HG02970 (cell line): ENCODE measurements around the gene PTPRK.
"Not testable (repeated sequence)": the region's sequence is repeated elsewhere in the genome, so short reads cannot be mapped to it uniquely, and the experiment has no call there.

ENCODE experiments used
- ATAC-seq: cut with Tn5 transposase; IDR thresholded peaks from one replicate; pipeline ENCODE4 v1.9.1; 2021; ENCODE audit warnings: mild to moderate bottlenecking, moderate library complexity, moderate number of reproducible peaks; ENCODE audit not compliant: unreplicated experiment, low FRiP score

The PTPRK gene

DNA sequence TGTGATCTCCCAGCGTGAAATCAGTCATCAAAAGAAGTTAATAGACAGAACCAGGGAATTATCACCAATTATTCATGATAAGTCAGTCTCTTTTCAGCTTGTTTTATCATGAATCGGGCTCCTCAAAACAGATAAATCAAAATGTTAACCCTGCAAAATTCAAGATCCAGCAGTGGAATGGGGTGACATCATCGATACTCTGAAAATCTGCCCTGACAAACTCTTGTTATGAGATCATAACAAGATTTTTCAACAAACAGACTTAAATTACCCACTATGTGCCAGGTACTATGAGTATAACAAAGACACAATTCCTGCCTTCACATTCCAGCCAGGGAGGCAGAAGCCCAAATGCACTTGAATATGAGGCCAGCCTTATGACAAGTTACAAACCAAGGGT, 64.4 kb downstream of the PTPRK start:
- ATAC-seq, result no peak

DNA sequence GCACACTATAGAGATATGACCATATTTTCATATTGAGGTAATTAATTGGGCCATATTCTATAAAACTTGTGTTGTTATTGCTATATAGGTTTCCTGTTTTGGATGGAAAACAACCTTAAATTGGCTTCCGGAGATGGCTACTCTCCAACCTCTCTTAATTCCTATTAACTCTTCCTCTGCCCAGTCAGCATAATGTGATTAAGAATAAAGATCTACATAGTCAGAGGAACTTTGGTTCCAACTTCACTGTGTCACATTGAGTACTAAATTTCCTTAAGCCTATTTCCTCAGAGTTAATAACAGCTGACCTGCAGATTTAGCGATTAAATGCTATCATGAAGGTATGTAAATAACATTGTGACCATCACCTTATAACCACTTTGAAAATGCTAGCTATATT, 67.7 kb downstream of the PTPRK start:
- ATAC-seq, result no peak

GRCh38 chr6:128446497-128446896, 73.9 kb downstream of the PTPRK start:
- no peak for ATAC-seq

- no peak for ATAC-seq
Observed at GRCh38 chr6:128443553-128443952, 76.8 kb downstream of the PTPRK start.

GRCh38 chr6:128439627-128440026, 80.8 kb downstream of the PTPRK start:
- ATAC-seq, result no peak

- no peak for ATAC-seq
Observed at GRCh38 chr6:128438393-128438792, 82.0 kb downstream of the PTPRK start.

DNA sequence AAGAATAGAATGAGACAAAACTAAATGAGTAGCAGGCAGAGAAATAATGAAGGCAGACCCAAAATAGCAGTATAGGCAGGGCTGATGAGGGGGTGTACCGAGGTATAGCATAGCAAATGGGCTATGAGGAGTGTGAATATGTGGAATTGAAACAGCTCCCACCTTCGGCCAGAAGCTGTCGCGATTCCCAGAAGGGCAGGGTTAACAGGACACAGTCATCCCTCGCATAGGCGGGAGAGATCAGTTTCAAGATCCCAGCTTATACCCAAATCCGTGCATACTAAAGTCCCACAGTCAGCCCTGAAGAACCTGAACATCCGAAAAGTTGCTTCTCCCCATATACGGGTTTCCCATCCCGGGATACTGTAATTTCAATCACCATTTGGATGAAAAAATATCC, 82.7 kb downstream of the PTPRK start:
- ATAC-seq, result no peak

- ATAC-seq, result not testable (repeated sequence)
Observed at GRCh38 chr6:128434752-128435151, 85.6 kb downstream of the PTPRK start.

GRCh38 chr6:128432394-128432793, 88.0 kb downstream of the PTPRK start:
- no peak for ATAC-seq

GRCh38 chr6:128427139-128427538, 93.3 kb downstream of the PTPRK start:
- ATAC-seq, result no peak

- ATAC-seq, result no peak
Observed at GRCh38 chr6:128425856-128426255, 94.5 kb downstream of the PTPRK start.

DNA sequence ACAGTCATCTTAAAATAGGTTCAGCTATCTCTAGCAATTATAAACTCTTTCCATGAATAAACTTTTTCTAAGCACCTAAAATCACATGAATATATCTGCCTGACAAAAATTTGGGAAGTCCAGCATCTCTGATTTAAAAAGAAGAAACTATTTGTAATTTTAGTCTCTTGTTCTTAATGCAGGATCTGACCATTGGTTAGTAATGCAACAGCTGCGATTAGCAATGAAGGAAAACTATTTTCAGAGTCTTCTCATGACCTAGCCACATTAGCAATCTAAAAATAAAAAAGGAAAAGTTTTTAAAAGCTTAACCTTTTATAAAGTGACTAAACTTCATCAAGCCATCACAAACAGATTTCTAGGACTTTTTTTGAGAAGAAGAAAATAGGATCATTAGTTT, 97.5 kb downstream of the PTPRK start:
- ATAC-seq, result no peak

DNA sequence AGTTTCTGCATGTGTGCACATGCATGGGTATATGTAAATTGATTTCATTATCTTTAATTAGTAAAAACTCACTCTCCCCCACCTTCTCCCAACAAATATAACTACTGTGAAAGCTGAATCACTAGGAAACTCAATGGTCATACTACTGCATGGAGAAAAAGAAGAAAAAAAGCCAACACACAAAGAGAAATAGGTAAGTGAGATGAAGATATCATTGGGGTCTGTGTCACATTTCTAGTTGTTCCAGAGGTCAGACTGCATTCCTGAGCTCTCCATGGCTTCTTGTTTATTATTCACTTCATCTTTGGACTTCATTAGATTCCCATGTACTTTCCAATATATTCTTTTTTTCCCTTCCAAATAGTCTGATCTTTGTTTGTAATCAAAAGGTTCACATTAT, 98.2 kb downstream of the PTPRK start:
- ATAC-seq, result no peak

DNA sequence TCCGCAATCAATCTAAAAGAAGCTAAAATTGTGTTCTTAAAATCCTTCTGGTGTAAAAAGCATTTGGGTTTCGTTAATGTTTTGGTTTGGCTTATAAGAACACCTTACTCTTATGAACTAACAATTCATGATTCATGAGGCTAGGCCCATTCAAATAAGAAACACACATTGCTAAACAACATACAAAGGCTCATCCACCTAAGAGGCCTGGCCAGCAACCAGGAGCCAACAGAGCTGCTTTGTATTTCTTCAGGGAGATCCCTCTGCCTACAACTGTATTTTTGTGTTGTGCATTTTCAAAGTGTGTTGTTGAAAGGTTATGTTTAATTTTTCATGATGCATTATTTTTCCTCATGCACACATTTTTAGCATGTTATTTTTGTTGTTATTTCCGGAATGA, 98.6 kb downstream of the PTPRK start:
- ATAC-seq, result no peak

- no peak for ATAC-seq
Observed at GRCh38 chr6:128417698-128418097, 102.7 kb downstream of the PTPRK start.

DNA sequence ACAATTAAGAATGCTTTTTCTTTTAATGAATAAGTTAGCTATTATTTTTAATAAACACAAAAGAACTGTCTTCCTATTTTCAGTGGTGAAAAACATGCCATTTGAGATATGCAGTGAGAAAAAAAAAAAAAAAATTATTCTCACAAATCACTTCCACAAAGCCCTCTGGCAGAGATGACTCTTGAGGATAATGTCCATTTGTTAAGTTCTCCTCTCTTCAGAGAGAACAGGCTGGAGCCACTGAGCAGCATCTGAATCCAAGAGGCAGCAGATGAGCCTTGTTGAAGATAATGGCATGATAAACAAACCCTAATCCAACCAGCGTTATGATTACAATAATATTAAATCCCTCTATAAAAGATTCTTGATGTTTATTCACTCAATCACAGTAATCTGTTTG, 105.0 kb downstream of the PTPRK start:
- ATAC-seq, result no peak

- no peak for ATAC-seq
Observed at GRCh38 chr6:128414943-128415342, 105.5 kb downstream of the PTPRK start.

- ATAC-seq, result no peak
Observed at GRCh38 chr6:128413291-128413690, 107.1 kb downstream of the PTPRK start.

- ATAC-seq, result no peak
Observed at GRCh38 chr6:128412680-128413079, 107.7 kb downstream of the PTPRK start.

DNA sequence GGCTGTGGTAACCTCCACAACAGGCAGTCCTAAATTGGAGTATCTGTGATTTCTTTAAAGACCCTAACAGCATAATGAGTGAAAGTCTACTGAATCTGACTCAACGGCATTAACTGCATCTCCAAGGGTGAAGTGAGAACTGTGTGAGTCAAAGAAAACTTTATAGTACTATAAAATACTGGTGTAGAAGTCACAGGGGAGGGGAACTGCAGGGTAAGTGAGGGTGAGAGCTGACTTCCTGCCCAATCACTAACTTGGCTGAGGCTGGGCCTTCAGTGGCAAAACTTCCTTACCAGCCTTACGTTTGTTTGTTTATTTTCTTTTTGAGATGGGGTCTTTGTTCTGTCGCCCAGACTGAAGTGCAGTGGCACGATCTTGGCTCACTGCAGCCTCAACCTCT, 109.8 kb downstream of the PTPRK start:
- ATAC-seq, result no peak

DNA sequence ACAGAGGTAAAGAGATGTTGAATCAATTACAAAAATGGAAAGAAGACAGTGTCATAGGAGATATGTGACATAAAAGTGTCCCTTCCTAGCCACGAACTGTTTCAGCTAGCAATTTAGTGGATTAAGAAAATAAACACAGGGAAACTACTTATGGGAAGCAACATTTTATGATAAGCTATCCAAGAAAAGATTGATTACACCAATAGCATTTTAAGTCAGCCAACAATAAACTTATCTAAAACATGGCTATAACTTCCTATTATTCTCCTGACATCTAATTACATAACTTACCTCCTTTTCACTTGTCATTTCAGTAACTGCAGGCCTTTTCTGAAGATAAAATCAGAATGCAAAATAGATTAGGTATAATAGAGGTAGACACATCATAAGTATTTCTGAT, 111.4 kb downstream of the PTPRK start:
- no peak for ATAC-seq

GRCh38 chr6:128406453-128406852, 113.9 kb downstream of the PTPRK start:
- ATAC-seq, result no peak

DNA sequence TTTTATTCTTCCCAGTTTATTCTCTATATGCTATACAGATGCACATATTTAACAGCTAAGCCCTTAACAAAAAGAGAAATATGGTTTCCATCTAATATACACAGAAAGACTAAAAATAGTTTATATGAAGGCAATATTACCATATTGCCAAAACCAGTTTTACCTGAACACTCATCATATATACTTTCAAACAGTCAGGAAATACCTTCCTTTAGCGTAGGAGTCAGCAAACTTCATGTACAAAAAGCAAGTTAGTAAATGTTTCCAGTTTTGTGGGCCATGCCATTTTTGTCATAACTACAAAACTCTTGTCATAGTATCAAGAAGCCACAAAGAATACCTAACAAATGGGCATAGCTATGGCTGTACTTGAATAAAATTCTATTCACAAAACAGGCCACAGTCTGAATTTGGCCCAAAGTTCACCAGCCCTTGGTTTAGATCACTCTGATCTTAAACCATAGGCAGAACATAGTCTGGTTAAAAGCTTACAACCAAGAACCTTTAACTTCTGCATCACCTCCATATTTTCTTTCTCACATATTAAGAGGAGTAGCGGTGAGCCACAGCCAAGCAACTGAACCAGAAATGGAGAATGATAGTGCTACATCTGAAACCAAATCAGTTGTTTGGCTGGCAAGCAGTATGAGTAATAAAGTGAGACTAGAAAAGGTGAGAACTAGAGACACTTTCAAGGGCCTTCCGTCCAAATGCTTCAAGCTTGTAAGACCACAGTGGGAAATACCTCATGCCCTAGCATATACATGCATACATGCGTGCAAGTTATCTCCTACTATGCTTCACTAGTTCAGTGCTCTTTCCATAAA, 116.6 kb downstream of the PTPRK start:
- ATAC-seq, result no peak
